ENCODE results near the gene ATP10D.

ATP10D gene

DNA sequence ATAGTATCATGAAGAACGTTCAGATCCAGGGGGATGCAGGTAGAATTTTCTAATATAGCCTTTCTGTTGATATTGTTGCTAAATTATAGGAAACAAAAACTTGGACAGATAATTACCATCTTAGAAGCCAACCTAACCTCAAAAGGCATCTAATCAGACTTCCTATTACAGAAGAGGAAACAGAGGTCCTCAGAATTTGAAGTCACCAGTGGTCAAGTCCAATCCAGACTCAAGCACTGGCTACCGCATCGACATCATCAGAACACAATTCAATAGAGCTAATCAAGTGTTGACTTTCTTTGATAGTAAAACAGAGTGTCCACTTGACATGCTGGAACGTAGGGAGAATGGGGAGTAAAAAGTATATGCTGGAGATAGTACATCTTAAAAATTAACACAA is 10.3 kb upstream of the ATP10D start:
- TF ChIP-seq GATA2 (IDR thresholded peaks at IDR 0.05; ENCODE audit: low read depth, low read length), result no peak
- TF ChIP-seq GATA3 (IDR thresholded peaks at IDR 0.05; ENCODE audit: low read depth, low read length), result no peak

GRCh38 chr4:47475411-47475810 is 9.7 kb upstream of the ATP10D start:
- TF ChIP-seq GATA3 (IDR thresholded peaks at IDR 0.05; ENCODE audit: low read depth, low read length) (no peak), GATA2 (IDR thresholded peaks at IDR 0.05; ENCODE audit: low read depth, low read length) (no peak)

GRCh38 chr4:47478804-47479203 is 6.3 kb upstream of the ATP10D start:
- TF ChIP-seq GATA2 (IDR thresholded peaks at IDR 0.05; ENCODE audit: low read depth, low read length), result no peak
- TF ChIP-seq GATA3 (IDR thresholded peaks at IDR 0.05; ENCODE audit: low read depth, low read length), result no peak

DNA sequence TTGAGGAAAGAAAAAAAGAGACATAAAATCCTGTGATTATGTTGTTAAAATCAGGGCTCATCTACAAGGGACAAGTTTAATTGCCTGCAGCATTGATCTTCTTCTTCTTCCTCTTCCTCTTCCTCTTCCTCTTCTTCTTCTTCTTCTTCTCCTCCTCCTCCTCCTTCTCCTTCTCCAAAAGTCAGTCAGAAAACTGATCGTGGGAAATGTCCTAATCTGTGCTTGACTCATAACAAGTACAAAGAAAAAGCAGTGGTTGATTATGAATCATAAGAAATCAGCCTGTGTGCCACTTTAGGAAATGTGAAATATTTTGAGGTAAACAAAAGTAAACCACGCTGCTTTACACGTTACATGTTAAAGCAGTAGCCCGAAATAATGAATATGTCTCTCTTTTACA is 2.7 kb upstream of the ATP10D start:
- TF ChIP-seq GATA2 (IDR thresholded peaks at IDR 0.05; ENCODE audit: low read depth, low read length) (no peak), GATA3 (IDR thresholded peaks at IDR 0.05; ENCODE audit: low read depth, low read length) (no peak)

DNA sequence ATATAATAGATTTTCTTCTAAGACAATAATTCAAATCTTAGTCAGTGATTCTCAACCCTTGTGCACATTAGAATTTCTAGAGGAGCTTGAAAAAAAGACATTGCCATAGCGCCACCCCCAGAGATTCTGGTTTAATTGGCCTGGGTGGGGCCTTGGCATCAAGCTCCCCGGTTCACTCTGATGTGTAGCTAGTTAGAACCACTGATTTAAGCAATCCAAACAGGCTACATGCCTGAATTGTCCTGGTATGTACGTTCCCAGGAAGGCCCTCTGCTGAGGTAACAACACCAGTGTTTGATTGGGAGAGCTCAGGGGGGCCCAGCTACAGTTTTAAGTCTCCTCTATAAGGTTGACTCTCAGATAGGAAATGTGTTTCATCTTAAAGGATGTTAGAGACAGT is 1.3 kb upstream of the ATP10D start:
- no peak for TF ChIP-seq GATA3 (IDR thresholded peaks at IDR 0.05; ENCODE audit: low read depth, low read length)
- no peak for TF ChIP-seq GATA2 (IDR thresholded peaks at IDR 0.05; ENCODE audit: low read depth, low read length)

DNA sequence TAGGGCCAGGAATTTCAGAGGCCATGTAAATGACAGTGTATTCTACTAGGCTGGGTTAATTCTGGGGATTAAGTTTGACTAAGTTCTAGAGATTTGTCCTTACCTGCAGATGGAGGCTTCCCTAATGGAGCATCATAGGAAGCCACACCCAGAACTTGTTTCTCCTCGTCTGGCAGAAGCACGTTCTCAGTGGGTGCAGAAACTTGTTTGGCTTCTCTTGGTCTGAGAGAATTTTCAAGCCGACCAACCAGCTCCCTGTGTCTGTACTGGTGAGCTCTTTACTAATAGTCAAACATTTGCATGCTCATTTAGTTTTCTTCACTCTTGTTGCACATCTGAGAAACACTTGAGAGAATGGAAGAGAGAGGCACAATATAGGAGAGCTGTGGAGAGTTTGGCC is 907 bp upstream of the ATP10D start:
- no peak for TF ChIP-seq GATA3 (IDR thresholded peaks at IDR 0.05; ENCODE audit: low read depth, low read length)
- TF ChIP-seq GATA2 (IDR thresholded peaks at IDR 0.05; ENCODE audit: low read depth, low read length), result no peak

- TF ChIP-seq GATA3 (IDR thresholded peaks at IDR 0.05; ENCODE audit: low read depth, low read length) (no peak), GATA2 (IDR thresholded peaks at IDR 0.05; ENCODE audit: low read depth, low read length) (no peak)
These were observed 693 bp downstream of the ATP10D start for GRCh38 chr4:47485768-47486167.

DNA sequence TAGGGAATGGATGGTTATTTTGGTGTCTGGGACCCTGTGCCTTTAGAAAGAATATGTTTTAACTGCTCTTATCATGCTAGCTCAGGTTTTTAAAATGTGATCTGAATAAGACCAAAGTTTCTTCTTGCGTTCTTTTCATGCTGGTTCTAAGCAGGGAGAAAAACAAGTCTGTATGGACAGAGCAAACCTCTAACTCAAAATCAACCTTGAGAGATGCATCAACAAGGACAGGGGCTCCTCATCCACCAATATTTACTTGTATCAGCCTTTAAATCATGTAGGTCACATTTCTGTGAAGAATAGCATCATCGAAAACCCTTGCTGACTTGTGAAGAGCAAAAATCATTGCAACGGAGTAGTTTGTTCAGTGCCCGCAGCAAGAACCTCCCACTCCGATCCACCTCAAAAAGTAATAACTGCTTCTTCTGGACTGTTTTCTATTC is 1.2 kb downstream of the ATP10D start:
- TF ChIP-seq GATA3 (IDR thresholded peaks at IDR 0.05; ENCODE audit: low read depth, low read length) (no peak), GATA2 (IDR thresholded peaks at IDR 0.05; ENCODE audit: low read depth, low read length) (no peak)

DNA sequence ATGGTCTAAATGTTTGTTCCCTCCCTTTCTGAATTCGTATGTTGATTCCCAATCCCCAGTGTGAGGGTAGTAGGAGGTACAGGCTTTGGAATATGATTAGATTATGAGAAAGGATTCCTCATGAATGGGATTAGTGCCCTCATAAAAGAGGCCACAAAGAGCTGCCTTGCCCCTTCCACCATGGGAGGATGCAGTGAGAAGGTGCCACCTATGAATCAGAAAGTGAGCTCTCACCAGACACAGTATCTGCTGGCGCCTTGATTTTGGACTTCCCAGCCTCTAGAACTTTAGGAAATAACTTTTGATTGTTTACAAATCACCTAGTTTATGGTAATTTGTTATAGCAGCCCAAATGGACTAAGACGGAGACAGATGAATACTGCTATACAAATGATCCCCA is 3.6 kb downstream of the ATP10D start:
- no peak for TF ChIP-seq GATA3 (IDR thresholded peaks at IDR 0.05; ENCODE audit: low read depth, low read length)
- no peak for TF ChIP-seq GATA2 (IDR thresholded peaks at IDR 0.05; ENCODE audit: low read depth, low read length)

DNA sequence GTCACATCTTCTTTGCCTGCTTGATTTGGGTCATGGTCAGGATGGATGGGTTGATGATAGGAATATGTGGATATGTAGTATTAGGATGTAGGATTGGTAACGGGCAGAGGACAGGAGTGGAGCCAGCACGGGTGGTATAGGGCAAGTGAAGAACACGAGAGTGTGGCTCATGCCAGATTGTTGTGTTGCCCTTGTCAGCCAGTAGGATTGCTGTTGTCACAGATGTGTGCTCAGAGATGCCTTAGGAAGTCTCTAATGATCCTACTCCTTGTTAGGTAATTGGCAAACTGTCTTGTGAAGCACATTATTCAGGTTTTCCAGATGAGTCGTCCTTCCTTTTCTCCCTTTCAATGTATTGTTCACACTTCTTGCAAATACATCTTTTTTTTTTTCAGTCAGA is 5.5 kb downstream of the ATP10D start:
- TF ChIP-seq GATA3 (IDR thresholded peaks at IDR 0.05; ENCODE audit: low read depth, low read length), result no peak
- no peak for TF ChIP-seq GATA2 (IDR thresholded peaks at IDR 0.05; ENCODE audit: low read depth, low read length)

DNA sequence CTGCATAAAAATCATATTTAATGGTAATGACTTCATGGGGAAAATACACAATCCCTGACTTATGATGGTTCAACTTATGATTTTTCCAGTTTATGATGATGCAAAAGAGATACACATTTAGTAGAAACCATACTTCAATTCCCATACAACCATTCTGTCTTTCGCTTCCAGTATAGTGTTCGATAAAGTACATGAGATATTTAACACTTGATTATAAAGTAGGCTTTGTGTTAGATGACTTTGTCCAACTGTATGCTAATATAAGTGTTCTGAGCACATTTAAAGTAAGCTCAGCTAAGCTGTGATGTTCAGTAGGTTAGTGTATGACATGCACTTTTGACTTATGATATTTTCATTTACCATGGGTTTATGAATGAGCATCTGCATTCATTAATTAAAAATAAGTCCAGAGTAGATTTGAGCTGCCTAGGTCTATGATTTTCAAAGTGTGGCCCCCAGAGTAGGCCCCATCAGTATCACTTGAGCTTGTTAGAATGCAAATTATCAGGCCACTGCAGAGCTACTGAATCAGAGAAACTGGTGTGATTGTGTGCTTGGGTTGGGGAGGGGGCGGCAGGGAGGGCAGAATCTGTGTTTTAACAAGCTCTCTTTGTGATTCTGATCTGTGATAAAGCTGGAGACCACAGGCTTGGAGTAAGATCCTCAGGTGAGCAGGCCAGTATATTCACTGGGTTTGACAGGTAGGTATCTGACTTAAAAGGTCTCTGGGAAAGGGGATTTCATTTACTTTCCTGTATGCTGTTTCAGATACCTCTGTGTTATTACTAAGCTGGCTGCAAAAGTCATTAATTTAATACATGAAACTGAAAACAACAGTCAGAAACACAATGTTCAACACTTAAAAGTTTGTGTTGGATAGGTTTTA is 8.4 kb downstream of the ATP10D start:
- TF ChIP-seq GATA3 (IDR thresholded peaks at IDR 0.05; ENCODE audit: low read depth, low read length), result no peak
- TF ChIP-seq GATA2 (IDR thresholded peaks at IDR 0.05; ENCODE audit: low read depth, low read length), result no peak

DNA sequence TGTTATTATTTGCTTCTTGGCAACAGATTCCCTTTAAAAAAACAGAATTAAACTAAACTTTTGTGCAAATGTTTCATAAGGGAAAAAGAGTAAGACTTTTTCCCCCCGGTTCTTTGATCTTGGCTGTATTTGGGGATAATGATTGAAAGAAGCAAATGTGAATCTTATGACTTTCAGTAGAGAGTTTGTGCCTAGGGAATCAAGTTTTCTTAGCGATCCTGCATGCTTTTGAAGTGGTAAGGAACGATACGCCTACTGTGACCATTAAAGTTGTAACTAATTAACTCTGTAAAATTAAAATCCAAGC is 9.0 kb downstream of the ATP10D start:
- TF ChIP-seq GATA3 (IDR thresholded peaks at IDR 0.05; ENCODE audit: low read depth, low read length), result no peak
- no peak for TF ChIP-seq GATA2 (IDR thresholded peaks at IDR 0.05; ENCODE audit: low read depth, low read length)

DNA sequence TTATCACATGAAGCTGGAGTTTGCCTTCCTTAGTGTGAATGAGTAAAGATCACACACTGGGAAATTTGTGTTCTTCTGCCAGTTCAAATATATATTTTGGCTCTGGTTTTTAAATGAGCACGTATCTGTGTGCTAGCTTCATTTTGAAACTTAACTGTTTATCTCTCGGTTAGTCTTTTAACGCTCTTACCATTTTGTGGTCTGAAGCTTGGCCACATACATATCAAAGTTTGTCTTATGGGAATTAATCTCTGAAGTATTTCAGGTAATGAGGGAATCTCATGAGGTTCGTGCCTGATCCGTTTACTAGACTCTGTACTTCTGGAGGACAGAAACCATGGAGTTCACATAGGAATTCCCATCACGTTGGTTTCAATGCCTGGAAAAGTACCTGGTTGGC is 13.8 kb downstream of the ATP10D start:
- no peak for TF ChIP-seq GATA3 (IDR thresholded peaks at IDR 0.05; ENCODE audit: low read depth, low read length)
- TF ChIP-seq GATA2 (IDR thresholded peaks at IDR 0.05; ENCODE audit: low read depth, low read length), result no peak

- TF ChIP-seq GATA2 (IDR thresholded peaks at IDR 0.05; ENCODE audit: low read depth, low read length), result no peak
- TF ChIP-seq GATA3 (IDR thresholded peaks at IDR 0.05; ENCODE audit: low read depth, low read length), result no peak
These were observed 14.6 kb downstream of the ATP10D start for GRCh38 chr4:47499700-47500099.

GRCh38 chr4:47500776-47501175 is 15.7 kb downstream of the ATP10D start:
- TF ChIP-seq GATA2 (IDR thresholded peaks at IDR 0.05; ENCODE audit: low read depth, low read length) (no peak), GATA3 (IDR thresholded peaks at IDR 0.05; ENCODE audit: low read depth, low read length) (no peak)

DNA sequence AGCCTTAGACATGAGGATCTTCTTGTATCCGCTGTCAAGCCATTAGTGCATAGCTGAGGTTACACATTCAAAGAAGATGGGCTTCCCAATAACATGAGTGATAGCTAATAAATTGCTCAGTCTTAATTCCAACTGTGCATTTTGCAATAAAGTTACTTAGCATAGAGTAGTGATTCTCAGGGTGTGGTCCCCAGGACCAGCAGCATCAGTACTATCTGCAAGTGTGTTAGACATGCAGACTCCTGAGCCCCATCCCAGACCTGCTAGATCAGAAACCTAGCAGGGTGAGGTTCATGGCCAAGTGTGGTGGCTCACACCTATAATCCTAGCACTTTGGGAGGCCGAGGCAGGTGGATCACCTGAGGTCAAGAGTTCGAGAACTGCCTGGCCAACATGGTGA is 20.1 kb downstream of the ATP10D start:
- TF ChIP-seq GATA3 (IDR thresholded peaks at IDR 0.05; ENCODE audit: low read depth, low read length) (no peak), GATA2 (IDR thresholded peaks at IDR 0.05; ENCODE audit: low read depth, low read length) (no peak)

Data from SH-SY5Y (cell line).